A549 (cell line): ENCODE results near the gene IL1A. TPM values are rescaled to one million over a fixed set of nuclear protein-coding genes. Genes with fewer than 3 reads are reported as not detected.

Experiments
- ATAC-seq, 2 experiments: fragments of 200-7000 bp in 1 of 2; fragments of >200 bp in 1 of 2; cut with Nextera tagmentation in 1 of 2; cut with Tn5 transposase in 1 of 2; 3 replicates each; pipeline versions ENCODE4 v1.8.0 to v1.9.1; 2018 to 2020; ENCODE audit warnings: mild to moderate bottlenecking in 1 of 2, moderate library complexity in 1 of 2
- CTCF ChIA-PET: fragments of 300-600 bp; sonication (Branson Sonifier 250); formaldehyde crosslinking; extraction: SDS; loops from one replicate; lab custom pipeline; 2021; ENCODE audit warnings: antibody characterized with exemption, inconsistent platforms; lab: Yijun Ruan, JAX
- POLR2A ChIA-PET: fragments of 350-600 bp; formaldehyde crosslinking; extraction: SDS; loops from one replicate; lab custom pipeline; 2021; ENCODE audit warnings: antibody characterized with exemption, inconsistent platforms; lab: Yijun Ruan, JAX
- DNase-seq, 2 experiments: peaks; one replicate each; pipeline versions ENCODE4 v3.0.0 to v3.0.0-alpha.2; 2011 to 2016; ENCODE audit warnings: low read depth in 1 of 2, low spot score in 1 of 2
- FAIRE-seq: peaks from 2 replicates; lab custom pipeline; 2011; peaks lifted over from hg19 to GRCh38; lab: Jason Lieb, UNC
- H3K27ac ChIP-seq, 2 experiments: fragments of >200 bp; sonication (Bioruptor Twin); formaldehyde crosslinking; 3 replicates each; pipeline ENCODE4 v1.5.1; 2016 to 2017
- H3K4me1 ChIP-seq: fragments of >200 bp; sonication (Bioruptor Twin); formaldehyde crosslinking; 3 replicates; pipeline ENCODE4 v1.6.1; 2016
- H3K4me2 ChIP-seq: fragments of >200 bp; sonication (Bioruptor Twin); formaldehyde crosslinking; 3 replicates; pipeline ENCODE4 v1.6.1; 2016
- H3K4me3 ChIP-seq: fragments of >200 bp; sonication (Bioruptor Twin); formaldehyde crosslinking; 3 replicates; pipeline ENCODE4 v1.5.1; 2016
- H3K9me3 ChIP-seq: fragments of >200 bp; sonication (Bioruptor Twin); formaldehyde crosslinking; 3 replicates; pipeline ENCODE4 v1.6.1; 2016
- ATOH8 ChIP-seq: fragments of 250-450 bp; sonication (Bioruptor Pico); IDR thresholded peaks from 2 replicates; pipeline ENCODE4 v1.5.0; 2020; ENCODE audit warnings: low read depth, mild to moderate bottlenecking, moderate library complexity
- BHLHE40 ChIP-seq: IDR thresholded peaks from 2 replicates; pipeline ENCODE4 v1.6.1; 2012; ENCODE audit warnings: low read depth, low read length, inconsistent platforms
- CHD4 ChIP-seq: fragments of 200-600 bp; sonication (generic); IDR thresholded peaks from 2 replicates; pipeline ENCODE4 v1.6.1; 2016; ENCODE audit warnings: antibody characterized with exemption, mild to moderate bottlenecking, borderline replicate concordance
- EHMT2 ChIP-seq: fragments of 200-600 bp; sonication (generic); IDR thresholded peaks from 2 replicates; pipeline ENCODE4 v1.6.1; 2016; ENCODE audit warnings: antibody characterized with exemption, low read depth, mild to moderate bottlenecking, moderate library complexity
- ESRRA ChIP-seq: fragments of 150-350 bp; IDR thresholded peaks from 2 replicates; pipeline ENCODE4 v1.6.1; 2014; ENCODE audit warnings: mild to moderate bottlenecking, low read length, borderline replicate concordance
- FOXS1 ChIP-seq: fragments of 250-450 bp; sonication (Bioruptor Pico); IDR thresholded peaks from 2 replicates; pipeline ENCODE4 v1.5.0; 2020; ENCODE audit warnings: mild to moderate bottlenecking, moderate library complexity
- GATA3 ChIP-seq: IDR thresholded peaks from 2 replicates; pipeline ENCODE4 v1.6.1; 2012; ENCODE audit warnings: borderline replicate concordance
- HEYL ChIP-seq: fragments of 250-450 bp; sonication (Bioruptor Pico); IDR thresholded peaks from 2 replicates; pipeline ENCODE4 v1.8.0; 2021; ENCODE audit warnings: mild to moderate bottlenecking, moderate library complexity
- HOXA7 ChIP-seq: fragments of 250-450 bp; sonication (Bioruptor Pico); IDR thresholded peaks from 2 replicates; pipeline ENCODE4 v1.5.0; 2020; ENCODE audit warnings: mild to moderate bottlenecking, moderate library complexity
- HOXB13 ChIP-seq: fragments of 250-450 bp; sonication (Bioruptor Pico); IDR thresholded peaks from 2 replicates; pipeline ENCODE4 v1.5.0; 2020; ENCODE audit warnings: low read depth, mild to moderate bottlenecking, moderate library complexity
- KDM5A ChIP-seq: fragments of 200-600 bp; sonication (generic); IDR thresholded peaks from 2 replicates; pipeline ENCODE4 v1.6.1; 2016; ENCODE audit warnings: antibody characterized with exemption, mild to moderate bottlenecking
- MAZ ChIP-seq: fragments of 150-350 bp; IDR thresholded peaks from 2 replicates; pipeline ENCODE4 v1.6.1; 2014; ENCODE audit warnings: antibody characterized with exemption, low read depth, low read length, borderline replicate concordance
- NFE2L2 ChIP-seq: fragments of 150-350 bp; conservative IDR thresholded peaks from 2 replicates; pipeline ENCODE4 v1.6.1; 2014; ENCODE audit warnings: low read length
- NR3C1 ChIP-seq: fragments of >200 bp; sonication (Bioruptor Twin); formaldehyde crosslinking; IDR thresholded peaks from 3 replicates; pipeline ENCODE4 v1.6.1; 2017
- PHF8 ChIP-seq: fragments of 200-600 bp; sonication (generic); IDR thresholded peaks from 2 replicates; pipeline ENCODE4 v1.6.1; 2016; ENCODE audit warnings: low read depth, mild to moderate bottlenecking, antibody characterized with exemption, moderate library complexity, borderline replicate concordance
- POLR2AphosphoS2 ChIP-seq: conservative IDR thresholded peaks from 2 replicates; pipeline ENCODE4 v1.6.1; 2012; ENCODE audit warnings: low read length, improper control_type of control experiment, inconsistent platforms
- RAD21 ChIP-seq, 2 experiments: fragments of >200 bp in 1 of 2; sonication (Bioruptor Twin) in 1 of 2; formaldehyde crosslinking in 1 of 2; IDR thresholded peaks in 1 of 2; conservative IDR thresholded peaks in 1 of 2; 2 replicates in 1 of 2; 3 replicates in 1 of 2; pipeline ENCODE4 v1.6.1; 2012 to 2018; ENCODE audit warnings: inconsistent platforms in 1 of 2
- RNF2 ChIP-seq: fragments of 200-600 bp; sonication (generic); IDR thresholded peaks from 2 replicates; pipeline ENCODE4 v1.6.1; 2016; ENCODE audit warnings: low read depth, mild to moderate bottlenecking, antibody characterized with exemption, moderate library complexity, borderline replicate concordance
- WGBS: methylation state at CpG from one replicate; pipeline ENCODE4 v1.1.6; 2017; ENCODE audit errors: missing lambda C conversion rate; 5-methylcytosine and 5-hydroxymethylcytosine counted together
- polyA plus RNA-seq, 4 experiments: library from polyadenylated mRNA; depleted of rRNA in 3 of 4; stranded (reverse); fragments of >200 nt; fragmentation: RNase III in 1 of 4; extraction: RNeasy Plus Mini Kit Qiagen cat#74134 plus additional on column Dnase treatment in 1 of 4; gene quantifications; 2 replicates in 3 of 4; 3 replicates in 1 of 4; pipeline ENCODE4 v1.2.3, GENCODE V29; 2011 to 2017
- TF ChIP-seq, protein P1 (sequence below): IDR thresholded peaks from 2 replicates; pipeline ENCODE4 v1.6.1; 2012

The IL1A gene
- polyA plus RNA-seq, 2 of the 4 experiments (the other 2 are of a cell fraction), result 0.25 TPM; not detected in 1

DNA sequence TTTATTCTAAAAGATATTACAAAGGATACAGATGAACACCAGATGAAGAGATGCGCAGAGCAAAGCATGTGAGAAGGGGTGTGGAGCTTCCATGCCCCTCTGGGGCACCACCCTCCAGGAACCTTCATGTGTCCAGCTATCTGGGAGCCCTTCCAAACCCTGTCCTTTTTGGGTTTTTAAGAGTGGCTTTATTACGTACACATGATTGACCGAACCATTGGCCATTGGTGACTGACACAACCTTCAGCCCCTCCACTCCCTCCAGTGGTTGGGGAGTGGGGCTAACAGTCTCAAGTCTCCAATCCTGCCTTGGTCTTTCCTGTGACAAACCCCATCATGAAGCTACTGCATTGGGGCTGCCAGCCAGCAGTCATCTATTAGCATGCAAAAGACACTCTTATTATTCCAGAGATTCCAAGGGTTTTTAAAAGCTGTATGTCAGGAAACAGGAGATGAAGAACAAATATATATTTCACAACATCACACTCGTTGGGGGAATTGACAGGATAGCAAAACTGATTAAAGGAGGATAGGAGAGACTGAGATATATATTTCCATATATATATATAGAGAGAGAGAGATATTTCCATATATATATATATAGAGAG is 32.9 kb upstream of the IL1A start:
- Histone ChIP-seq H3K9me3 (no peaks in the 10 kb centered on the region), H3K4me3 (no peak overlapping the region), H3K4me1 (peaks cover 20% of the 10 kb centered on the region), H3K27ac (no peak overlapping the region), H3K4me2 (0 out of 3 replicates have a peak overlapping the region, but pooled peaks have one; percentile 27)
- ATAC-seq, result no peak
- CTCF ChIA-PET, result no interaction called here
- no peak for TF ChIP-seq GATA3
- no peak for TF ChIP-seq PHF8
- DNase-seq, result no peak
- POLR2A ChIA-PET, result no interaction called here
- WGBS, result 72% methylated on average over 4 of the region's 4 CpGs
- FAIRE-seq, result no peak

GRCh38 chr2:112814278-112814677 is 30.0 kb upstream of the IL1A start:
- WGBS, result 30% methylated on average over 2 of the region's 2 CpGs
- peak overlapping the region in 1 of 2 experiments; percentile 27; a peak in 1 of 6 replicates for H3K27ac ChIP-seq
- no peaks in the 10 kb centered on the region for H3K9me3 ChIP-seq
- DNase-seq, result no peak
- peak; percentile 50 to 72; a peak in 4 of 6 replicates for ATAC-seq
- TF ChIP-seq HEYL (CRISPR knock-in tag), result no peak
- no peak for TF ChIP-seq RAD21 (conservative IDR thresholded peaks at IDR 0.05 in 1 of 2, IDR thresholded peaks at IDR 0.05 in 1 of 2)
- TF ChIP-seq NFE2L2, result no peak
- no peak for TF ChIP-seq HOXA7 (CRISPR knock-in tag)
- FAIRE-seq, result no peak
- ChIA-PET POLR2A (no interaction called here), CTCF (interaction anchor here (0.5 to 1.6 kb wide), 2 partner anchors 18 to 65 kb away, joined by 3 to 4 read pairs; no protein-coding TSS in a partner anchor)
- no peak overlapping the region for H3K4me3 ChIP-seq
- peaks cover 26% of the 10 kb centered on the region for H3K4me1 ChIP-seq
- no peak overlapping the region for H3K4me2 ChIP-seq

- H3K4me3 ChIP-seq, result no peak overlapping the region
- ChIA-PET CTCF (interaction anchor here (2.3 kb wide), 1 partner anchor 64 kb away, joined by 6 read pairs; no protein-coding TSS in a partner anchor), POLR2A (no interaction called here)
- H3K4me1 ChIP-seq, result peaks cover 23% of the 10 kb centered on the region
- H3K27ac ChIP-seq, result no peak overlapping the region
- DNase-seq, result no peak
- no peak overlapping the region for H3K4me2 ChIP-seq
- no peak for FAIRE-seq
- ATAC-seq, result no peak
- WGBS, result 94% methylated on average over 10 of the region's 10 CpGs
- H3K9me3 ChIP-seq, result no peaks in the 10 kb centered on the region
- no peak for TF ChIP-seq FOXS1 (CRISPR knock-in tag)
Observed at GRCh38 chr2:112813280-112813966, 29.1 kb upstream of the IL1A start.

DNA sequence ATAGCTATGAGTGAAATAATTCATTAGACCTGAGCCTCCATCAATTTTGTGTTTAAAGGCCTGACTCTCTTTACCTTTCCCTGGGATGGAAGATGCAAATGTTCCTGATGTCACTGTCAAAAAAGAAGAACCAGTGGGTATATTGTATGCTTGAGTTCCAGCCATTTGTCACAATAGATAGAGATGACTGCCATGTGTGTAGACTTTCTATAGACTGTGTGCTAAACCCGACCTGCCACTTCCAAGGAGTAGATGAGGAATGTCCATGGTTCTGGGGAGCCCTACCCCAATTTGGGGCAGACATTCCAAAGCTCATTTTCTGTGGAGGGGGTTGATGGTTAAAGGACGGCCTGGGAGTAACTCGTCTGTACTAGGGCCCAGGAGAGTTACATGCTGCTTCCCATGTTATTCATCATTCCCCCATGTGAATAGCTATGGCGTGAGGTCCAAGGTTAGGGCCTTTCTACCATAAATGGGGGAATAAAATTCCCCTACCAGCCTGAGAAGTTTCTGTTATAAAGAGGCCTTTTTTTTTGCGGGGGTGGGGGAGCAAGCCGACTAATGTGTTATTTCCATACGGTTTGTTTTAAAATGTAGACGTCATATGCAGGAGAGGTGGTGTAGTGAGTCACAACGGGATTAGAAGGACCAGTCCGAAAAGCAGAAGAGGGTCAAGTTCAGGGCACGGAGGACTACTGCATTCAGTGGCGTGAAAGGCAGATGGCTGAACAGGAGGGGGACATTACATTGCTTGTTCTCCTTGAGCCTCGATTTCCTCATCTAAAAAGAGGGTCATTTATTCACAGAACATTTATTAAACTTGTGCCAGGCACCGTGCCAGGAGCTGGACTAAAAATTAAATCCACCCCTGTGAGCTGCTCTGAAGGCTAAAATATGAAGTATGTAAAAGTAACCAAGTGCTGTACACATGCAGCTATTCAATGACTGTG is 28.3 kb upstream of the IL1A start:
- ChIA-PET CTCF (interaction anchor here (1.5 to 2.3 kb wide), 3 partner anchors 61 to 72 kb away, joined by 4 to 6 read pairs (median 5); no protein-coding TSS in a partner anchor), POLR2A (no interaction called here)
- H3K4me2 ChIP-seq, result peak overlapping the region; percentile 24; the same call in 2 of the 3 replicates
- no peak for FAIRE-seq
- no peak overlapping the region for H3K4me3 ChIP-seq
- DNase-seq, result no peak
- WGBS, result 83% methylated on average over 14 of the region's 14 CpGs
- TF ChIP-seq POLR2AphosphoS2, result no peak
- TF ChIP-seq EHMT2, result no peak
- TF ChIP-seq, protein P1, sequence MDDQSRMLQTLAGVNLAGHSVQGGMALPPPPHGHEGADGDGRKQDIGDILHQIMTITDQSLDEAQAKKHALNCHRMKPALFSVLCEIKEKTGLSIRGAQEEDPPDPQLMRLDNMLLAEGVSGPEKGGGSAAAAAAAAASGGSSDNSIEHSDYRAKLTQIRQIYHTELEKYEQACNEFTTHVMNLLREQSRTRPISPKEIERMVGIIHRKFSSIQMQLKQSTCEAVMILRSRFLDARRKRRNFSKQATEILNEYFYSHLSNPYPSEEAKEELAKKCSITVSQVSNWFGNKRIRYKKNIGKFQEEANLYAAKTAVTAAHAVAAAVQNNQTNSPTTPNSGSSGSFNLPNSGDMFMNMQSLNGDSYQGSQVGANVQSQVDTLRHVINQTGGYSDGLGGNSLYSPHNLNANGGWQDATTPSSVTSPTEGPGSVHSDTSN, result no peak
- no peak for TF ChIP-seq NR3C1
- TF ChIP-seq KDM5A, result no peak
- TF ChIP-seq CHD4, result no peak
- TF ChIP-seq BHLHE40, result no peak
- no peak for TF ChIP-seq HOXB13 (CRISPR knock-in tag)
- TF ChIP-seq GATA3, result no peak
- TF ChIP-seq ATOH8, result no peak
- no peak for TF ChIP-seq ESRRA
- TF ChIP-seq MAZ, result no peak
- no peak for TF ChIP-seq RNF2
- H3K4me1 ChIP-seq, result peaks cover 15% of the 10 kb centered on the region
- peak overlapping the region in 1 of 2 experiments; percentile 66; a peak in 1 of 6 replicates for H3K27ac ChIP-seq
- no peak for ATAC-seq
- no peaks in the 10 kb centered on the region for H3K9me3 ChIP-seq
